HFF-Myc (cell line): ENCODE data around the gene SORBS2.

ENCODE experiments used
- DNase-seq: peaks from one replicate; pipeline ENCODE4 v3.0.0-alpha.2; 2011; ENCODE audit warnings: low read depth; ENCODE audit errors: extremely low read depth
- H3K4me3 ChIP-seq: replicated peaks from 2 replicates; pipeline ENCODE4 v1.5.1; 2011; ENCODE audit warnings: low read depth, mild to moderate bottlenecking, control low read depth, low read length
- TF ChIP-seq, protein P1 (sequence below): IDR thresholded peaks from 2 replicates; pipeline ENCODE4 v1.5.1; 2012; ENCODE audit warnings: mild to moderate bottlenecking, low read depth, low read length, control low read depth; ENCODE audit errors: missing control alignments

The SORBS2 gene

DNA sequence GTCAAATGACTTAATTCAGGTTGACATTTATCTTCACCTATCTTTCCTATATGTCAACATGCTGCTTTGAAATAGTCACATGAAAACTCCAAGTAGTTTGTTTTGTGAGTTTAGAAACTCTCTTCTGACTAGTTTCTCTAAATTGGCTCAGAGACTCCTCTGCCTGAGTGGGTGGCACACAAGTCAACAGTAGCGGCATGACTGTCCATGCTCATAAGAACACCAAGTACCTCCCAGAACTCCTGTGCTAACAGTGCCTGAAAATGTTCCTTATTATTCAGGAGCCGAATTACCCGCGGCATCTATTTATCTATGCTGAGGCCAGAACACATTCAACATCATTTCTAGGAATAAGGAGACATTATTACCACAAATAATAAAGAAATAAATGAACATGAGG, 116.3 kb downstream of the SORBS2 start:
- no peak for DNase-seq
- no peak overlapping the region for H3K4me3 ChIP-seq
- TF ChIP-seq, protein P1, sequence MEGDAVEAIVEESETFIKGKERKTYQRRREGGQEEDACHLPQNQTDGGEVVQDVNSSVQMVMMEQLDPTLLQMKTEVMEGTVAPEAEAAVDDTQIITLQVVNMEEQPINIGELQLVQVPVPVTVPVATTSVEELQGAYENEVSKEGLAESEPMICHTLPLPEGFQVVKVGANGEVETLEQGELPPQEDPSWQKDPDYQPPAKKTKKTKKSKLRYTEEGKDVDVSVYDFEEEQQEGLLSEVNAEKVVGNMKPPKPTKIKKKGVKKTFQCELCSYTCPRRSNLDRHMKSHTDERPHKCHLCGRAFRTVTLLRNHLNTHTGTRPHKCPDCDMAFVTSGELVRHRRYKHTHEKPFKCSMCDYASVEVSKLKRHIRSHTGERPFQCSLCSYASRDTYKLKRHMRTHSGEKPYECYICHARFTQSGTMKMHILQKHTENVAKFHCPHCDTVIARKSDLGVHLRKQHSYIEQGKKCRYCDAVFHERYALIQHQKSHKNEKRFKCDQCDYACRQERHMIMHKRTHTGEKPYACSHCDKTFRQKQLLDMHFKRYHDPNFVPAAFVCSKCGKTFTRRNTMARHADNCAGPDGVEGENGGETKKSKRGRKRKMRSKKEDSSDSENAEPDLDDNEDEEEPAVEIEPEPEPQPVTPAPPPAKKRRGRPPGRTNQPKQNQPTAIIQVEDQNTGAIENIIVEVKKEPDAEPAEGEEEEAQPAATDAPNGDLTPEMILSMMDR = no peak

- DNase-seq = no peak
- H3K4me3 ChIP-seq = no peak overlapping the region
- TF ChIP-seq, protein P1 = no peak
Measured at GRCh38 chr4:185693548-185694215, 118.3 kb downstream of the SORBS2 start.

- no peak overlapping the region for H3K4me3 ChIP-seq
- TF ChIP-seq, protein P1 = no peak
- DNase-seq = no peak
Measured at GRCh38 chr4:185689407-185689806, 122.6 kb downstream of the SORBS2 start.

DNA sequence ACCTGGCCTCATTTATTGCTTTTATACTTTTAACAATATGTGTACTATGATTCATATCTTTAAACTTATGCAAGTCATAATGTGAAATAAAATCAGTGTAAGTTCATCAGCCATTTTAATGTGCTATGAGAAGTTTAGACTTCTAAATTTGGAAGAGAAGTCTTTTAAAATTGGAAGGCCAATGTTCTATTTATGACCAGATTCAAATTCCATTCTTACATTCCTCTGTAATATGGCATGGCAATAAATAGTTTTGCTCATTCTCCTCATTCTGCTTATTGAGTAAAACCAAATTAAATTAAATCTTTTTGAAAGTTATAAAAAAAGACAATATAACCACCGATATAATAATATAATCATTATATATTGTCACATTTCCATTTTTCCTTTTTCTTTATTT, 126.2 kb downstream of the SORBS2 start:
- H3K4me3 ChIP-seq = no peak overlapping the region
- DNase-seq = no peak
- TF ChIP-seq, protein P1 = no peak

GRCh38 chr4:185683896-185684295, 128.1 kb downstream of the SORBS2 start:
- no peak overlapping the region for H3K4me3 ChIP-seq
- DNase-seq = no peak
- TF ChIP-seq, protein P1 = no peak

GRCh38 chr4:185683222-185683621, 128.8 kb downstream of the SORBS2 start:
- TF ChIP-seq, protein P1 = no peak
- DNase-seq = no peak
- no peak overlapping the region for H3K4me3 ChIP-seq

DNA sequence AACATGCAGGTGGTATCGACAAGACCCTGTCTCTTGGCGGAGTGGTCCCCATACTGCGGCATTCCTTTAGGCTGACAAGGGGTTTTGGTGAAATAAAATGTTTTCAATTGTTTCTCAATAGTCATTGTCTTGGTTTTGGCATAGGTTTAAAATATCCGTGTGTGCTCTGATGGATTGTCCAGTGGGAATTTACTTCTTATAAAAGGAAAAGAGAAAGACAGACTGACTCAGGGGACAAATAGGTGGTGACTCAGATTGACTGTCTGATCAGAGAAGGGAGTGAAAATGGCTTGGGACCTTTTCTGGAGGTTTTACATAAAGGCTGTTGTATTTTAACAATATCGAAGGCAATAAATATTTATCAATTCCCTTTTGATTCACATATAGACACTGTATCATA, 129.8 kb downstream of the SORBS2 start:
- DNase-seq = no peak
- H3K4me3 ChIP-seq = no peak overlapping the region
- TF ChIP-seq, protein P1 = no peak
